IMR-90 (cell line): Measurements from ENCODE around the gene ARF1. TPM values are rescaled to one million over a fixed set of nuclear protein-coding genes. Genes with fewer than 3 reads are reported as not detected.

ENCODE experiments used
- ATAC-seq: fragments of 200-7000 bp; cut with Tn5 transposase; 2 replicates; pipeline ENCODE4 v1.9.1; 2020; ENCODE audit warnings: low read depth, mild to moderate bottlenecking, moderate library complexity
- BruUV-seq: library from RNA; stranded (reverse); fragments of 400-500 nt; replicated peaks from 2 replicates; lab custom pipeline; 2021; lab: Mats Ljungman, UMichigan
- CTCF ChIA-PET: fragments of 300-600 bp; formaldehyde crosslinking; extraction: SDS; loops from one replicate; lab custom pipeline; 2021; ENCODE audit warnings: antibody characterized with exemption; lab: Yijun Ruan, JAX
- POLR2A ChIA-PET: fragments of 300-600 bp; sonication (Branson Sonifier 250); formaldehyde crosslinking; loops from one replicate; lab custom pipeline; 2022; ENCODE audit warnings: antibody characterized with exemption; ENCODE audit not compliant: unreplicated experiment; lab: Charles Lee
- DNase-seq: peaks from one replicate; pipeline ENCODE4 v3.0.0; 2013
- H2AFZ ChIP-seq: replicated peaks from 2 replicates; pipeline ENCODE3; 2013; ENCODE audit warnings: low read length, mild to moderate bottlenecking; ENCODE audit not compliant: poor library complexity
- H2AK5ac ChIP-seq: 2 replicates; pipeline ENCODE4 v1.6.1; 2013; ENCODE audit warnings: low read depth, low read length, inconsistent platforms
- H2AK9ac ChIP-seq: replicated peaks from 2 replicates; pipeline ENCODE3; 2013; ENCODE audit warnings: mild to moderate bottlenecking, low read depth, low read length, moderate library complexity; ENCODE audit not compliant: poor library complexity
- H2BK120ac ChIP-seq: 2 replicates; pipeline ENCODE4 v1.6.1; 2013; ENCODE audit warnings: low read depth, low read length, inconsistent platforms
- H2BK15ac ChIP-seq: 3 replicates; pipeline ENCODE4 v1.6.1; 2013; ENCODE audit warnings: low read depth, low read length, inconsistent platforms
- H2BK20ac ChIP-seq: 2 replicates; pipeline ENCODE4 v1.6.1; 2013; ENCODE audit warnings: low read depth, mild to moderate bottlenecking, inconsistent platforms, low read length, moderate library complexity
- H2BK5ac ChIP-seq: 2 replicates; pipeline ENCODE4 v1.6.1; 2013; ENCODE audit warnings: mild to moderate bottlenecking, low read depth, low read length, inconsistent platforms; ENCODE audit not compliant: poor library complexity, severe bottlenecking
- H3K14ac ChIP-seq: replicated peaks from 2 replicates; pipeline ENCODE4 v1.6.1; 2013; ENCODE audit warnings: low read depth, low read length, inconsistent platforms
- H3K18ac ChIP-seq: 2 replicates; pipeline ENCODE4 v1.6.1; 2013; ENCODE audit warnings: low read depth, low read length, control low read depth
- H3K23ac ChIP-seq: 2 replicates; pipeline ENCODE4 v1.6.1; 2013; ENCODE audit warnings: low read depth, low read length, inconsistent platforms
- H3K27ac ChIP-seq: 2 replicates; pipeline ENCODE4 v1.5.1; 2013; ENCODE audit warnings: mild to moderate bottlenecking, control low read depth, low read length; ENCODE audit not compliant: insufficient read depth
- H3K27me3 ChIP-seq: 2 replicates; pipeline ENCODE4 v1.6.1; 2013; ENCODE audit warnings: low read length; ENCODE audit not compliant: control insufficient read depth, insufficient read depth
- H3K36me3 ChIP-seq: 2 replicates; pipeline ENCODE4 v1.6.1; 2013; ENCODE audit warnings: low read length, mixed read lengths; ENCODE audit not compliant: control insufficient read depth, insufficient read depth
- H3K4ac ChIP-seq: 2 replicates; pipeline ENCODE4 v1.6.1; 2013; ENCODE audit warnings: low read depth, low read length, inconsistent platforms
- H3K4me1 ChIP-seq: 2 replicates; pipeline ENCODE4 v1.6.1; 2013; ENCODE audit warnings: low read length, mixed read lengths; ENCODE audit not compliant: control insufficient read depth, insufficient read depth
- H3K4me2 ChIP-seq: 2 replicates; pipeline ENCODE4 v1.6.1; 2013; ENCODE audit warnings: low read depth, mild to moderate bottlenecking, control low read depth, low read length, moderate library complexity
- H3K4me3 ChIP-seq: 2 replicates; pipeline ENCODE4 v1.5.1; 2013; ENCODE audit warnings: low read depth, mild to moderate bottlenecking, control low read depth, low read length, moderate library complexity; ENCODE audit not compliant: insufficient read depth
- H3K56ac ChIP-seq: 2 replicates; pipeline ENCODE4 v1.6.1; 2013; ENCODE audit warnings: low read length, inconsistent platforms; ENCODE audit not compliant: insufficient read depth; ENCODE audit errors: extremely low read depth
- H3K79me1 ChIP-seq, 2 experiments: 2 replicates each; pipeline ENCODE4 v1.6.1; 2013; ENCODE audit warnings: low read length in 2 of 2, inconsistent platforms in 1 of 2, low read depth in 1 of 2
- H3K9ac ChIP-seq: 2 replicates; pipeline ENCODE4 v1.6.1; 2013; ENCODE audit warnings: low read depth, low read length, control low read depth
- H3K9me1 ChIP-seq: 2 replicates; pipeline ENCODE4 v1.6.1; 2013; ENCODE audit warnings: low read length, inconsistent platforms; ENCODE audit not compliant: insufficient read depth
- H3K9me3 ChIP-seq: 2 replicates; pipeline ENCODE4 v1.6.1; 2013; ENCODE audit warnings: low read length; ENCODE audit not compliant: control insufficient read depth, insufficient read depth
- H4K20me1 ChIP-seq: 2 replicates; pipeline ENCODE4 v1.6.1; 2013; ENCODE audit warnings: low read length, inconsistent platforms; ENCODE audit not compliant: insufficient read depth
- H4K5ac ChIP-seq: 2 replicates; pipeline ENCODE4 v1.6.1; 2013; ENCODE audit warnings: mild to moderate bottlenecking, low read depth, low read length, control low read depth
- H4K8ac ChIP-seq, 2 experiments: 2 replicates each; pipeline ENCODE4 v1.6.1; 2013; ENCODE audit warnings: low read depth in 2 of 2, low read length in 2 of 2, control low read depth in 1 of 2, inconsistent platforms in 1 of 2
- H4K91ac ChIP-seq: 2 replicates; pipeline ENCODE4 v1.6.1; 2013; ENCODE audit warnings: low read depth, low read length, inconsistent platforms; ENCODE audit not compliant: insufficient read depth
- BHLHE40 ChIP-seq: fragments of 150-350 bp; IDR thresholded peaks from 2 replicates; pipeline ENCODE4 v1.6.1; 2016; ENCODE audit warnings: mild to moderate bottlenecking, low read depth, low read length
- CHD1 ChIP-seq: IDR thresholded peaks from 2 replicates; pipeline ENCODE4 v1.6.1; 2012; ENCODE audit warnings: low read depth, low read length, improper control_type of control experiment
- SMC3 ChIP-seq: fragments of 150-350 bp; IDR thresholded peaks from 2 replicates; pipeline ENCODE4 v1.6.1; 2016; ENCODE audit warnings: low read depth, mild to moderate bottlenecking, antibody characterized with exemption, low read length, moderate library complexity
- WGBS, 2 experiments: methylation state at CpG; one replicate each; pipeline versions ENCODE4 v1.1.5 to v1.1.7; 2013; ENCODE audit warnings: missing lambda C conversion rate in 2 of 2; ENCODE audit not compliant: insufficient read length in 1 of 2; ENCODE audit errors: extremely low coverage in 2 of 2; 5-methylcytosine and 5-hydroxymethylcytosine counted together
- dilution Hi-C: fragments of 300-500 bp; cut with HindIII; formaldehyde crosslinking; loops from one replicate; pipeline ENCODE4 v1.14.3; 2018; ENCODE audit warnings: low sequenced_read_pairs; ENCODE audit not compliant: unreplicated experiment
- in situ Hi-C: fragments of 300-500 bp; cut with MboI; formaldehyde crosslinking; loops from 3 replicates; pipeline ENCODE4 v1.14.3; 2019; ENCODE audit warnings: low sequenced_read_pairs, inconsistent platforms, mixed read lengths
- intact Hi-C: fragments of 100-400 bp; cut with micrococcal nuclease; formaldehyde crosslinking; loops from 2 replicates; pipeline ENCODE4 v1.10.0; 2022
- polyA plus RNA-seq, 3 experiments: library from polyadenylated mRNA; depleted of rRNA; stranded (reverse); fragments of >200 nt; gene quantifications; 2 replicates each; pipeline ENCODE4 v1.2.3, GENCODE V29; 2012; ENCODE audit warnings: low replicate concordance in 1 of 3
- total RNA-seq: library from RNA; depleted of rRNA; stranded (reverse); fragments of >200 nt; gene quantifications from 2 replicates; pipeline ENCODE4 v1.2.3, GENCODE V29; 2012
- TF ChIP-seq, protein P1 (sequence below): conservative IDR thresholded peaks from 2 replicates; pipeline ENCODE4 v1.5.1; 2012; ENCODE audit warnings: mild to moderate bottlenecking, low read depth, low read length, improper control_type of control experiment

The ARF1 gene
- total and polyA plus RNA-seq, 2 of the 4 experiments (the other 2 are of a cell fraction) = 330 to 1,100 TPM

DNA sequence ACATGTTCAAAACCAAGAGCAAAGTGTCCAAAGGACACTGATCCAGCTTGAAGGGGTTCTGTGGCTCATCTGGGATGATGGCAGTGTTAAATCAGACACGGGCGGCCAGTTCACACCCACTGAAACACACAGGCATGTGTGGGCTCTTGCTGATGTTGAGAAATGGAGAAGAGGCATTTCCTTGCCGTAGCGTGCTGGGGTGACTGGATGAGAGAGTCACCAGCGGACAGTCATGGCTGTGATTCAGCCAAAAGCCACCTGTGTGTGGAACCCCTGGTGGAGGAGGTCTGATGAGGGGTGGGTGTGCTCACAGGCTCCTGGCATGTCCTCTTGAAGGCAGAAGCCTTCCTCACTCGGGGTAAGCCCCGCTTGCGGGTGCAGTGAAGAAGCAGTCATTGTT, 13.4 kb downstream of the ARF1 start:
- no peak overlapping the region for H2BK15ac ChIP-seq
- no peak overlapping the region for H2BK120ac ChIP-seq
- dilution Hi-C loops = no loop called here
- peaks cover 9% of the 10 kb centered on the region; the same call in 1 of the 2 replicates for H3K9me3 ChIP-seq
- no peak for ATAC-seq
- no peak overlapping the region for H3K14ac ChIP-seq
- in situ Hi-C loops = no loop called here
- no peak overlapping the region for H3K18ac ChIP-seq
- no peak overlapping the region for H3K27ac ChIP-seq
- H3K4me2 ChIP-seq = no peak overlapping the region
- intact Hi-C loops = no loop called here
- TF ChIP-seq, protein P1, sequence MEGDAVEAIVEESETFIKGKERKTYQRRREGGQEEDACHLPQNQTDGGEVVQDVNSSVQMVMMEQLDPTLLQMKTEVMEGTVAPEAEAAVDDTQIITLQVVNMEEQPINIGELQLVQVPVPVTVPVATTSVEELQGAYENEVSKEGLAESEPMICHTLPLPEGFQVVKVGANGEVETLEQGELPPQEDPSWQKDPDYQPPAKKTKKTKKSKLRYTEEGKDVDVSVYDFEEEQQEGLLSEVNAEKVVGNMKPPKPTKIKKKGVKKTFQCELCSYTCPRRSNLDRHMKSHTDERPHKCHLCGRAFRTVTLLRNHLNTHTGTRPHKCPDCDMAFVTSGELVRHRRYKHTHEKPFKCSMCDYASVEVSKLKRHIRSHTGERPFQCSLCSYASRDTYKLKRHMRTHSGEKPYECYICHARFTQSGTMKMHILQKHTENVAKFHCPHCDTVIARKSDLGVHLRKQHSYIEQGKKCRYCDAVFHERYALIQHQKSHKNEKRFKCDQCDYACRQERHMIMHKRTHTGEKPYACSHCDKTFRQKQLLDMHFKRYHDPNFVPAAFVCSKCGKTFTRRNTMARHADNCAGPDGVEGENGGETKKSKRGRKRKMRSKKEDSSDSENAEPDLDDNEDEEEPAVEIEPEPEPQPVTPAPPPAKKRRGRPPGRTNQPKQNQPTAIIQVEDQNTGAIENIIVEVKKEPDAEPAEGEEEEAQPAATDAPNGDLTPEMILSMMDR = no peak
- TF ChIP-seq BHLHE40 (no peak), SMC3 (no peak), CHD1 (no peak)
- no peak overlapping the region for H2BK20ac ChIP-seq
- no peak overlapping the region for H3K4me3 ChIP-seq
- H3K4me1 ChIP-seq = peaks cover 2% of the 10 kb centered on the region; the same call in 1 of the 2 replicates
- no peak for DNase-seq
- peaks cover 100% of the 10 kb centered on the region for H4K20me1 ChIP-seq
- no peak overlapping the region for H2AFZ ChIP-seq
- no peak overlapping the region for H2BK5ac ChIP-seq
- no peak overlapping the region for H4K91ac ChIP-seq
- no peak overlapping the region for H4K8ac ChIP-seq
- BruUV-seq = no TSS peak
- H3K79me1 ChIP-seq = peaks cover 0 to 59% of the 10 kb centered on the region in 2 experiments; a peak in 3 of 4 replicates
- no peaks in the 10 kb centered on the region for H3K27me3 ChIP-seq
- WGBS, 2 experiments = 95% methylated on average over 3 of the region's 8 CpGs; no CpG with 5 or more reads in 1 of the 2 experiments
- H3K23ac ChIP-seq = no peak overlapping the region
- peaks cover 57% of the 10 kb centered on the region for H3K36me3 ChIP-seq
- H2AK5ac ChIP-seq = no peak overlapping the region
- H2AK9ac ChIP-seq = no peak overlapping the region
- H3K4ac ChIP-seq = no peak overlapping the region
- ChIA-PET CTCF (no interaction called here), POLR2A (no interaction called here)
- no peak overlapping the region for H3K9ac ChIP-seq
- peaks cover 29% of the 10 kb centered on the region for H3K9me1 ChIP-seq
- no peak overlapping the region for H4K5ac ChIP-seq
- H3K56ac ChIP-seq = no peak overlapping the region
